GM21717 (cell line): ENCODE results near the gene ITGAE.
"Not testable (repeated sequence)": the region's sequence is repeated elsewhere in the genome, so short reads cannot be mapped to it uniquely, and the experiment has no call there.

Experiments used
- ATAC-seq: cut with Tn5 transposase; IDR thresholded peaks from one replicate; pipeline ENCODE4 v1.9.1; 2021; ENCODE audit warnings: mild to moderate bottlenecking, moderate library complexity; ENCODE audit not compliant: unreplicated experiment

Gene ITGAE

GRCh38 chr17:3732210-3732621 lies 68.8 kb downstream of the ITGAE start:
- no peak for ATAC-seq

GRCh38 chr17:3730881-3731429 lies 70.0 kb downstream of the ITGAE start:
- ATAC-seq = no peak

GRCh38 chr17:3729881-3730280 lies 71.1 kb downstream of the ITGAE start:
- ATAC-seq = no peak

GRCh38 chr17:3728099-3728498 lies 72.9 kb downstream of the ITGAE start:
- ATAC-seq = not testable (repeated sequence)

- no peak for ATAC-seq
Measured at GRCh38 chr17:3727041-3727440, 73.9 kb downstream of the ITGAE start.

GRCh38 chr17:3724378-3725077 lies 76.5 kb downstream of the ITGAE start:
- ATAC-seq = peak; percentile 8

GRCh38 chr17:3723556-3724377 lies 77.2 kb downstream of the ITGAE start, which contains the start of gene HASPIN:
TSS of gene HASPIN (plus strand) at chr17:3723903. CDS start at chr17:3723936, 33 bp downstream.
- ATAC-seq = peak; percentile 76

GRCh38 chr17:3723188-3723555 lies 77.8 kb downstream of the ITGAE start:
- ATAC-seq = no peak

GRCh38 chr17:3722716-3723115 lies 78.3 kb downstream of the ITGAE start:
- ATAC-seq = no peak

GRCh38 chr17:3719265-3719664 lies 81.7 kb downstream of the ITGAE start:
- ATAC-seq = no peak

- ATAC-seq = no peak
Measured at GRCh38 chr17:3718201-3718600, 82.8 kb downstream of the ITGAE start.

GRCh38 chr17:3715296-3715695 lies 85.7 kb downstream of the ITGAE start:
- ATAC-seq = no peak

GRCh38 chr17:3712811-3713463 lies 88.1 kb downstream of the ITGAE start:
- no peak for ATAC-seq

GRCh38 chr17:3710951-3711383 lies 90.0 kb downstream of the ITGAE start:
- ATAC-seq = peak; percentile 91

GRCh38 chr17:3708366-3708765 lies 92.6 kb downstream of the ITGAE start:
- ATAC-seq = no peak

GRCh38 chr17:3705718-3705984 lies 95.3 kb downstream of the ITGAE start:
- ATAC-seq = not testable (repeated sequence)

- no peak for ATAC-seq
Measured at GRCh38 chr17:3704931-3705717, 95.9 kb downstream of the ITGAE start.

GRCh38 chr17:3702041-3702539 lies 98.9 kb downstream of the ITGAE start:
- not testable (repeated sequence) for ATAC-seq

GRCh38 chr17:3699951-3700350 lies 101.0 kb downstream of the ITGAE start:
- no peak for ATAC-seq

GRCh38 chr17:3698139-3698538 lies 102.8 kb downstream of the ITGAE start:
- ATAC-seq = no peak

- no peak for ATAC-seq
Measured at GRCh38 chr17:3697103-3697476, 103.9 kb downstream of the ITGAE start.
